ENCODE measurements around the gene IKBKE. TPM values are rescaled to one million over a fixed set of nuclear protein-coding genes. Genes with fewer than 3 reads are reported as not detected.

Gene IKBKE
- total and polyA plus RNA-seq, 2 of the 8 experiments (the other 6 are each of a cell fraction or from before 2014, with no cell fraction given), result 8.6 to 12.0 TPM

GRCh38 chr1:206498685-206499084 lies 28.4 kb downstream of the IKBKE start:
- H3K23ac ChIP-seq (ENCODE audit: insufficient read length), result no peak overlapping the region
- H2BK15ac ChIP-seq (ENCODE audit: low read length), result no peak overlapping the region
- no peak overlapping the region for H3K9ac ChIP-seq (replicated peaks in 1 of 4; ENCODE audit: extremely low read depth in 1 of 4, low read depth in 3 of 4, low read length in 3 of 4)
- H2BK120ac ChIP-seq (replicated peaks; ENCODE audit: low read depth, low read length), result no peak overlapping the region
- H3K4ac ChIP-seq (replicated peaks; ENCODE audit: insufficient read length, low read depth, low read length), result no peak overlapping the region
- H3K79me2 ChIP-seq (ENCODE audit: control insufficient read depth in 1 of 2, insufficient read depth in 2 of 2, low read length in 2 of 2), result no peaks in the 10 kb centered on the region
- H3K27ac ChIP-seq (ENCODE audit: low read depth, low read length), result no peak overlapping the region
- H3K23me2 ChIP-seq (ENCODE audit: low read depth, low read length), result no peaks in the 10 kb centered on the region
- H2BK5ac ChIP-seq (ENCODE audit: low read depth, low read length), result no peak overlapping the region
- H2BK20ac ChIP-seq (ENCODE audit: low read length), result no peak overlapping the region
- H3K27me3 ChIP-seq (replicated peaks in 1 of 4; ENCODE audit: control insufficient read depth in 3 of 4, extremely low read depth in 1 of 4, insufficient read depth in 3 of 4, low read length in 3 of 4), result no peaks in the 10 kb centered on the region
- no peak overlapping the region for H3K4me3 ChIP-seq (ENCODE audit: extremely low read depth in 1 of 4, insufficient read depth in 2 of 4, low read depth in 3 of 4, low read length in 4 of 4)
- ChIA-PET CTCF (ENCODE audit: partially characterized antibody) (interaction anchor here (0.7 to 13.3 kb wide), 19 partner anchors 8 to 483 kb away, joined by 3 to 167 read pairs (median 5); partner anchors contain the start of genes IKBKE and RASSF5), POLR2A (ENCODE audit: partially characterized antibody) (interaction anchor here (1.0 to 2.1 kb wide), 4 partner anchors 8 to 104 kb away, joined by 3 to 17 read pairs (median 4); partner anchors contain the start of gene RASSF5)
- no peak overlapping the region for H3K4me2 ChIP-seq (ENCODE audit: insufficient read depth in 1 of 2, low read depth in 2 of 2, low read length in 2 of 2)
- no peaks in the 10 kb centered on the region for H3K9me3 ChIP-seq (ENCODE audit: insufficient read depth in 2 of 2, low read depth in 1 of 2, low read length in 1 of 2)
- WGBS, 2 experiments (ENCODE audit: extremely low coverage in 1 of 2, insufficient coverage in 1 of 2, insufficient read length in 1 of 2, insufficient replicate concordance in 2 of 2, low coverage in 1 of 2, low lambda C conversion rate in 2 of 2, missing lambda C conversion rate in 1 of 2), result 79% methylated on average over 2 of the region's 2 CpGs; no CpG with 5 or more reads in 1 of the 2 experiments
- peaks cover 0 to 3% (median under 1%) of the 10 kb centered on the region in 4 experiments; a peak in 1 of 7 replicates for H3K4me1 ChIP-seq (replicated peaks in 1 of 4; ENCODE audit: control insufficient read depth in 3 of 4, insufficient read depth in 4 of 4, low read length in 3 of 4)
- H2AFZ ChIP-seq (ENCODE audit: low read length), result no peak overlapping the region
- peak in 1 of 2 experiments; percentile 51 for DNase-seq (ENCODE audit: low read depth in 1 of 2, low spot score in 2 of 2)
- H3K36me3 ChIP-seq (ENCODE audit: control insufficient read depth in 2 of 4, insufficient read depth in 4 of 4, low read length in 3 of 4), result no peaks in the 10 kb centered on the region
- H4K20me1 ChIP-seq (replicated peaks in 1 of 2; ENCODE audit: control insufficient read depth in 1 of 2, insufficient read depth in 2 of 2, low read length in 2 of 2), result peaks cover 2% of the 10 kb centered on the region in 2 experiments
- H4K5ac ChIP-seq (ENCODE audit: insufficient read length, low read depth, low read length), result no peak overlapping the region
- no peak overlapping the region for H2AK5ac ChIP-seq (ENCODE audit: low read depth, low read length)
- H3K14ac ChIP-seq (ENCODE audit: insufficient read length), result no peak overlapping the region
- H3K18ac ChIP-seq (ENCODE audit: extremely low read depth, low read length), result no peak overlapping the region
- H3K56ac ChIP-seq (replicated peaks; ENCODE audit: insufficient read length, low read depth, low read length), result no peak overlapping the region
- H4K8ac ChIP-seq (ENCODE audit: extremely low read depth, insufficient read depth, low read length), result no peak overlapping the region
- no peak overlapping the region for H2BK12ac ChIP-seq (ENCODE audit: low read depth, low read length)
- no peaks in the 10 kb centered on the region for H3K79me1 ChIP-seq (ENCODE audit: low read depth, low read length)
- H4K91ac ChIP-seq (replicated peaks; ENCODE audit: insufficient read length, low read length), result no peak overlapping the region
- FAIRE-seq, result no peak
- TF ChIP-seq TEAD4 (IDR thresholded peaks at IDR 0.05; ENCODE audit: low read depth, low read length), result peak; percentile 95
- TF ChIP-seq JUN (IDR thresholded peaks at IDR 0.05; ENCODE audit: low read depth, low read length), result no peak
- no peak for TF ChIP-seq GTF2F1 (IDR thresholded peaks at IDR 0.05; ENCODE audit: borderline replicate concordance, low read depth, low read length)
- TF ChIP-seq MAFK (IDR thresholded peaks at IDR 0.05; ENCODE audit: low read depth, low read length), result no peak
- no peak for TF ChIP-seq GABPA (IDR thresholded peaks at IDR 0.05; ENCODE audit: borderline replicate concordance, insufficient read depth, low read length)
- no peak for TF ChIP-seq KDM4A (IDR thresholded peaks at IDR 0.05; ENCODE audit: low read depth, low read length, severe bottlenecking)
- no peak for TF ChIP-seq CTBP2 (IDR thresholded peaks at IDR 0.05; ENCODE audit: borderline replicate concordance, insufficient read depth, insufficient read length, low read length)
- TF ChIP-seq JUND (IDR thresholded peaks at IDR 0.05; ENCODE audit: low read length), result peak; percentile 62; the same call in 1 of the 2 replicates
- TF ChIP-seq ZNF274 (IDR thresholded peaks at IDR 0.05; ENCODE audit: borderline replicate concordance, extremely low read depth, low read length), result no peak
- no peak for TF ChIP-seq SAP30 (IDR thresholded peaks at IDR 0.05; ENCODE audit: insufficient read depth, insufficient replicate concordance, low read length)
- peak; percentile 28; the same call in 1 of the 2 replicates for TF ChIP-seq POLR2AphosphoS5 (IDR thresholded peaks at IDR 0.05; ENCODE audit: low read depth, low read length)

Data from H1 (cell line).